ENCODE results near the gene CNBD2.
"Not testable (repeated sequence)": the region's sequence is repeated elsewhere in the genome, so short reads cannot be mapped to it uniquely, and the experiment has no call there.

Gene CNBD2

GRCh38 chr20:36070451-36070850 is 102.1 kb downstream of the CNBD2 start:
- no peak for DNase-seq (ENCODE audit: low read depth)
- no peak overlapping the region for H3K4me3 ChIP-seq (ENCODE audit: control insufficient read depth, low read depth, low read length)
- TF ChIP-seq, protein P1, sequence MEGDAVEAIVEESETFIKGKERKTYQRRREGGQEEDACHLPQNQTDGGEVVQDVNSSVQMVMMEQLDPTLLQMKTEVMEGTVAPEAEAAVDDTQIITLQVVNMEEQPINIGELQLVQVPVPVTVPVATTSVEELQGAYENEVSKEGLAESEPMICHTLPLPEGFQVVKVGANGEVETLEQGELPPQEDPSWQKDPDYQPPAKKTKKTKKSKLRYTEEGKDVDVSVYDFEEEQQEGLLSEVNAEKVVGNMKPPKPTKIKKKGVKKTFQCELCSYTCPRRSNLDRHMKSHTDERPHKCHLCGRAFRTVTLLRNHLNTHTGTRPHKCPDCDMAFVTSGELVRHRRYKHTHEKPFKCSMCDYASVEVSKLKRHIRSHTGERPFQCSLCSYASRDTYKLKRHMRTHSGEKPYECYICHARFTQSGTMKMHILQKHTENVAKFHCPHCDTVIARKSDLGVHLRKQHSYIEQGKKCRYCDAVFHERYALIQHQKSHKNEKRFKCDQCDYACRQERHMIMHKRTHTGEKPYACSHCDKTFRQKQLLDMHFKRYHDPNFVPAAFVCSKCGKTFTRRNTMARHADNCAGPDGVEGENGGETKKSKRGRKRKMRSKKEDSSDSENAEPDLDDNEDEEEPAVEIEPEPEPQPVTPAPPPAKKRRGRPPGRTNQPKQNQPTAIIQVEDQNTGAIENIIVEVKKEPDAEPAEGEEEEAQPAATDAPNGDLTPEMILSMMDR (conservative IDR thresholded peaks at IDR 0.05; ENCODE audit: control insufficient read depth, insufficient read depth, low read depth, low read length), result no peak

DNA sequence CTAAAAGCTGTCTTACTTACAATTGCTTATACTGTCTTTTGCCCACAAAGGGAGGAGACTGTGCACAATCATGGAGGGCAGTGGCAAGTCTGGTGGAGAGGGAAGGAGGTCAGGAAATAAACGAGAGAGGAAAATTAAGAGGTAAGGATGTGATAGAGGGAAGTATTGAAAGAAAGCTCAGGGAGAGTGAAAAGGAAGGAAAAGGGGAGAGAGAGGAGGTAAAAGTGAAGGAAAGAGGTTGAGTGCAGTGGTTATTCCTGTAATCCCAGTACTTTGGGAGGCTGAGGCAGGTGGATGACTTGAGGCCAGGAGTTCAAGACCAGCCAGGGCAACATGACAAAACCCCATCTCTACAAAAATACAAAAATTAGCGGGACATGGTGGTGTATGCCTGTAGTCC is 103.5 kb downstream of the CNBD2 start:
- TF ChIP-seq, protein P1 (conservative IDR thresholded peaks at IDR 0.05; ENCODE audit: control insufficient read depth, insufficient read depth, low read depth, low read length), result no peak

GRCh38 chr20:36074983-36075382 is 106.6 kb downstream of the CNBD2 start:
- no peak for DNase-seq (ENCODE audit: low read depth)
- no peak overlapping the region for H3K4me3 ChIP-seq (ENCODE audit: control insufficient read depth, low read depth, low read length)
- TF ChIP-seq, protein P1 (conservative IDR thresholded peaks at IDR 0.05; ENCODE audit: control insufficient read depth, insufficient read depth, low read depth, low read length), result no peak

More for the DNA sequence above, 103.5 kb downstream of the CNBD2 start:
- no peak overlapping the region for H3K4me3 ChIP-seq (ENCODE audit: control insufficient read depth, low read depth, low read length)
- DNase-seq (ENCODE audit: low read depth), result no peak

- not testable (repeated sequence) for H3K4me3 ChIP-seq (ENCODE audit: control insufficient read depth, low read depth, low read length); DNase-seq (ENCODE audit: low read depth)
Observed at GRCh38 chr20:36077762-36078161, 109.4 kb downstream of the CNBD2 start.

DNA sequence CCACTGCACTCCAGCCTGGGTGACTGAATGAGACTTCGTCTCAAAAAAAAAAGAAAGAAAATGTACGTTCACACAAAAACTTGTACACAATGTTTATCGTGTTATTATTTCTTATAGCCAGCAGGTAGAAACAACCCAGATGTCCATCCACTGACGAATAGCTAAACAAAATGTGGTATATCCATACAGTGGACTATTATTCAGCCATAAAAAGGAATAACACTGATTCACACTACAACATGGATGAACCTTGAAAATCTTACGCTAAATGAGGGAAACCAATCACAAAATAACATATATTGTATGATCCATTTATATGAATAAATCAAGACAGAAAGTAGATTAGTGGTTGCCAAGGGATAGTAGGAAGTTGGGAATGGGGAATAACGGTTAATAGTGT is 111.1 kb downstream of the CNBD2 start:
- TF ChIP-seq, protein P1 (conservative IDR thresholded peaks at IDR 0.05; ENCODE audit: control insufficient read depth, insufficient read depth, low read depth, low read length), result no peak
- DNase-seq (ENCODE audit: low read depth), result no peak
- H3K4me3 ChIP-seq (ENCODE audit: control insufficient read depth, low read depth, low read length), result no peak overlapping the region

DNA sequence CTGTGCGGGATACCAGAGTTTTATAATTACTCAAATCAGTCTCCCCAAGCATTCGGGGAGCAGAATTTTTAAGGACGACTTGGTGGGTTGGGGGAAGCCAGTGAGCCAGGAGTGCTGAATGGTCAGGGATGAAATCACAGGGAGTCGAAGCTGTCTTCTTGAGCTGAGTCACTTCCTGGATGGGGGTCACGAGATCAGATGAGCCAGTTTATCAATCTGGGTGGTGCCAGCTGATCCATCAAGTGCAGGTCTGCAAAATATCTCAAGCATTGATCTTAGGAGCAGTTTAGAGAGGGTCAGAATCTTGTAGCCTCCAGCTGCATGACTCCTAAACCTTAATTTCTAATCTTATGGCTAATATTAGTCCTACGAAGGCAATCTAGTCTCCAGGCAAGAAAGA is 111.6 kb downstream of the CNBD2 start:
- not testable (repeated sequence) for H3K4me3 ChIP-seq (ENCODE audit: control insufficient read depth, low read depth, low read length); DNase-seq (ENCODE audit: low read depth)

Data from fibroblast of mammary gland (primary cell).